Adrenal gland (tissue), 12 donors: ENCODE results near the gene PIK3R2. TPM values are rescaled to one million over a fixed set of nuclear protein-coding genes. Genes with fewer than 3 reads are reported as not detected.

Source experiments
- DNase-seq, 7 donors: peaks; one replicate each; pipeline ENCODE4 v3.0.0-alpha.2; 2019 to 2020
- H3K27ac ChIP-seq, 5 donors: fragments of 200-600 bp; sonication (generic) in 4 of 5; 1 replicate in 3 of 5; 2 replicates in 2 of 5; pipeline versions ENCODE4 v1.5.1 to v1.8.0; 2016 to 2020; ENCODE audit warnings: mild to moderate bottlenecking in 1 of 5
- H3K27me3 ChIP-seq: fragments of 200-600 bp; 2 replicates; pipeline ENCODE4 v1.8.0; 2021
- H3K36me3 ChIP-seq, 2 donors: fragments of 200-600 bp; replicated peaks in 1 of 2; 1 replicate in 1 of 2; 2 replicates in 1 of 2; pipeline versions ENCODE4 v1.5.1 to v1.8.0; 2018 to 2022
- H3K4me1 ChIP-seq, 2 donors: fragments of 200-600 bp; replicated peaks in 1 of 2; 1 replicate in 1 of 2; 2 replicates in 1 of 2; pipeline versions ENCODE4 v1.5.1 to v1.8.0; 2018 to 2021
- H3K4me3 ChIP-seq, 4 donors: fragments of 200-600 bp; sonication (generic) in 3 of 4; one replicate each; pipeline ENCODE4 v1.5.1; 2016 to 2018
- H3K9me3 ChIP-seq, 3 donors: fragments of 200-600 bp; sonication (generic) in 1 of 3; replicated peaks in 1 of 3; 1 replicate in 2 of 3; 2 replicates in 1 of 3; pipeline versions ENCODE4 v1.5.1 to v1.8.0; 2016 to 2021
- POLR2A ChIP-seq, 2 donors: fragments of 450-650 bp; IDR thresholded peaks; one replicate each; pipeline ENCODE4 v1.6.1; 2017; ENCODE audit warnings: antibody characterized with exemption in 2 of 2, mild to moderate bottlenecking in 2 of 2, moderate library complexity in 1 of 2
- WGBS, 4 donors: extraction: QIAGEN DNeasy Blood & Tissue Kit in 2 of 4; methylation state at CpG; one replicate each; pipeline versions ENCODE4 v1.1.5 to v1.1.7; 2013 to 2017; 5-methylcytosine and 5-hydroxymethylcytosine counted together
- intact Hi-C, 2 donors: fragments of 100-400 bp; cut with DNase I; formaldehyde crosslinking; loops; one replicate each; pipeline versions ENCODE4 v1.14.1 to v1.15.0; 2022 to 2023
- polyA plus RNA-seq, 3 donors: library from polyadenylated mRNA; stranded (reverse); fragments of 200-250 nt in 2 of 3; fragments of 350-450 nt in 1 of 3; fragmentation: Illumina TruSeq in 1 of 3; extraction: RNeasy Lipid Tissue Mini Kit (QIAGEN cat#74804) in 1 of 3; gene quantifications; one replicate each; pipeline ENCODE4 v1.2.3, GENCODE V29; 2013 to 2014
- total RNA-seq, 9 donors: library from RNA; depleted of rRNA in 4 of 9; stranded (reverse); fragments of >200 nt in 4 of 9; fragments of 120-200 nt in 1 of 9; fragmentation: NEBNext Ultra II Directional in 1 of 9; extraction: Animal tissue kit (Norgen Biotek cat#: 25700) in 1 of 9; gene quantifications; one replicate each; pipeline versions ENCODE4 v1.1.0 to v1.2.4, GENCODE V29; 2013 to 2023
- TF ChIP-seq, protein P1 (sequence below), 6 experiments: fragments of 450-650 bp in 4 of 6; fragments of 200-600 bp in 2 of 6; sonication (generic) in 1 of 6; IDR thresholded peaks; 1 replicate in 5 of 6; 2 replicates in 1 of 6; pipeline versions ENCODE4 v1.5.1 to v1.8.0; 2016 to 2021; ENCODE audit warnings: antibody characterized with exemption in 6 of 6, mild to moderate bottlenecking in 2 of 6, moderate library complexity in 1 of 6
- donor health status: healthy with polysubstance abuse.
- donor health status: Bipolar disorder and iron deficiency.
- donor health status: DM: yes; HTN: yes; CAD: no.
- donor health status: DM: no; HTN: no; CAD: no.
- donor health status: DM: no; HTN: no; CAD: no.
- donor health status: DM: yes; HTN: yes; CAD: no.

The PIK3R2 gene
- total and polyA plus RNA-seq, 12 donors, result 6.7 to 124 (median 58.5) TPM

DNA sequence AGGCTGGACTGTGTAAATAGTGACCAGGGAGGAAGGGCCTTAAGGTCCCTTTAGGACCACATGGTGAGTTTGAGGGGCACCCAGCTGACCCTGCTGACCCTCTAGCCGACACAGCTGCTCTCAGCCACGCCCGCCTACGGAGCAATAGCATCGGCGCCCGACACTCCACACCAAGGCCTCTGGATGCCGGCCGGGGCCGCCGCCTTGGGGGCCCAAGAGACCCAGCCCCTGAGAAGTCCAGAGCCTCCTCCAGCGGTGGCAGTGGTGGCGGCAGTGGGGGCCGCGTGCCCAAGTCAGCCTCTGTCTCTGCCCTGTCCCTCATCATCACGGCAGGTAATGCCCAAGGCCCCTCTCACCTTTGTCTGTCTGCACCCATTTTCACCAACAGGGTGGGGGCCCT, 8.6 kb upstream of the PIK3R2 start:
- 83 to 93% (median 92%) methylated on average over 13 to 16 of the region's 16 CpGs for WGBS, 4 donors
- Histone ChIP-seq H3K27ac (no peak overlapping the region), H3K27me3 (no peaks in the 10 kb centered on the region), H3K36me3 (peaks cover 0 to 57% of the 10 kb centered on the region in 2 donors), H3K4me1 (no peaks in the 10 kb centered on the region), H3K9me3 (no peaks in the 10 kb centered on the region), H3K4me3 (no peak overlapping the region)
- DNase-seq, result no peak
- intact Hi-C loops, result no loop called here
- TF ChIP-seq, protein P1, sequence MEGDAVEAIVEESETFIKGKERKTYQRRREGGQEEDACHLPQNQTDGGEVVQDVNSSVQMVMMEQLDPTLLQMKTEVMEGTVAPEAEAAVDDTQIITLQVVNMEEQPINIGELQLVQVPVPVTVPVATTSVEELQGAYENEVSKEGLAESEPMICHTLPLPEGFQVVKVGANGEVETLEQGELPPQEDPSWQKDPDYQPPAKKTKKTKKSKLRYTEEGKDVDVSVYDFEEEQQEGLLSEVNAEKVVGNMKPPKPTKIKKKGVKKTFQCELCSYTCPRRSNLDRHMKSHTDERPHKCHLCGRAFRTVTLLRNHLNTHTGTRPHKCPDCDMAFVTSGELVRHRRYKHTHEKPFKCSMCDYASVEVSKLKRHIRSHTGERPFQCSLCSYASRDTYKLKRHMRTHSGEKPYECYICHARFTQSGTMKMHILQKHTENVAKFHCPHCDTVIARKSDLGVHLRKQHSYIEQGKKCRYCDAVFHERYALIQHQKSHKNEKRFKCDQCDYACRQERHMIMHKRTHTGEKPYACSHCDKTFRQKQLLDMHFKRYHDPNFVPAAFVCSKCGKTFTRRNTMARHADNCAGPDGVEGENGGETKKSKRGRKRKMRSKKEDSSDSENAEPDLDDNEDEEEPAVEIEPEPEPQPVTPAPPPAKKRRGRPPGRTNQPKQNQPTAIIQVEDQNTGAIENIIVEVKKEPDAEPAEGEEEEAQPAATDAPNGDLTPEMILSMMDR (IDR thresholded peaks at IDR 0.05), result no peak
- TF ChIP-seq POLR2A (IDR thresholded peaks at IDR 0.05), result no peak

DNA sequence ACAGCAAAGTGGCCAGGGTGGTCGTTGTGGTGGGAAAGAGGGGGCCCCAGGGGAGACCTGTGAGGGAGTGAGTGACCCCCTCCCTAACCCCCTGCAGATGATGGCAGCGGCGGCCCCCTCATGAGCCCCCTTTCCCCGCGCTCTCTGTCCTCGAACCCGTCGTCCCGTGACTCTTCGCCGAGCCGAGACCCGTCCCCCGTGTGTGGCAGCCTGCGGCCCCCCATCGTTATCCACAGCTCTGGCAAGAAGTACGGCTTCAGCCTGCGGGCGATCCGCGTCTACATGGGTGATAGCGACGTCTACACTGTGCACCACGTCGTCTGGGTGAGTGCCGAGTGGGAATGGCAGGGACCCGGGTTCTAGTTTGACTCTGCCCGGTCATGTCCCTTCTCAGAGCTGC, 8.1 kb upstream of the PIK3R2 start:
- no peaks in the 10 kb centered on the region for H3K4me1 ChIP-seq
- H3K27ac ChIP-seq, result no peak overlapping the region
- TF ChIP-seq, protein P1 (IDR thresholded peaks at IDR 0.05), result no peak
- no peak for TF ChIP-seq POLR2A (IDR thresholded peaks at IDR 0.05)
- no peak overlapping the region for H3K4me3 ChIP-seq
- peaks cover 0 to 57% of the 10 kb centered on the region in 2 donors for H3K36me3 ChIP-seq
- 95 to 97% (median 95%) methylated on average over 28 of the region's 28 CpGs for WGBS, 4 donors
- intact Hi-C loops, result no loop called here
- no peaks in the 10 kb centered on the region for H3K27me3 ChIP-seq
- no peaks in the 10 kb centered on the region for H3K9me3 ChIP-seq
- no peak for DNase-seq

DNA sequence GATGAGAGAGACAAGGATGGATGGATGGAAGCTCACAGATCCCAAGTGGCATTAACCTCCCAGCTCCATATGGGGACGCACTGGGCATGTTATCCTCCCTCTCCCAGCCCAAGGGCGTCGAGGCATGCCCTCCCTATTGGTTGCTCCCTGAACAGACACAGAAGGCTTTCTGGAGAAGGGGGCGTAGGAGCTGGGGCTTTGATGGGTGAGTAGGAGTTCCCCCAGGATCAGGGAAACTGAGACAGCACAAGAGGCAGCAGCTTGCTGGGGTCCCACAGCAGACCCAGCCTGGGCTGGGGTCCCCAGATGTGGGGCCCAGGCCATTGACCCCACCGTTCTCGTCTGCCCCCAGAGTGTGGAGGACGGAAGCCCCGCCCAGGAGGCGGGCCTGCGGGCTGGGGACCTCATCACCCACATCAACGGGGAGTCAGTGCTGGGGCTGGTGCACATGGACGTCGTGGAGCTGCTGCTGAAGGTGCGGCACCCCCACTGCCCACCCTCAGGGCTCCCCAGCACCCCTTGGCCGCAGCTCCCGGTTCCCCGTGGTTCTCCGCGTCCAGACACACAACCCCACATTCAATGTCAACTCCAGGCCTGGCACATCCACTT, 7.5 kb upstream of the PIK3R2 start:
- 95 to 97% (median 96%) methylated on average over 5 to 19 of the region's 19 CpGs for WGBS, 4 donors
- H3K9me3 ChIP-seq, result no peaks in the 10 kb centered on the region
- H3K27ac ChIP-seq, result no peak overlapping the region
- no peaks in the 10 kb centered on the region for H3K4me1 ChIP-seq
- intact Hi-C loops, result no loop called here
- H3K4me3 ChIP-seq, result no peak overlapping the region
- no peak for DNase-seq
- H3K36me3 ChIP-seq, result peaks cover 0 to 53% of the 10 kb centered on the region in 2 donors
- TF ChIP-seq POLR2A (IDR thresholded peaks at IDR 0.05), result no peak
- TF ChIP-seq, protein P1 (IDR thresholded peaks at IDR 0.05), result no peak
- no peaks in the 10 kb centered on the region for H3K27me3 ChIP-seq

DNA sequence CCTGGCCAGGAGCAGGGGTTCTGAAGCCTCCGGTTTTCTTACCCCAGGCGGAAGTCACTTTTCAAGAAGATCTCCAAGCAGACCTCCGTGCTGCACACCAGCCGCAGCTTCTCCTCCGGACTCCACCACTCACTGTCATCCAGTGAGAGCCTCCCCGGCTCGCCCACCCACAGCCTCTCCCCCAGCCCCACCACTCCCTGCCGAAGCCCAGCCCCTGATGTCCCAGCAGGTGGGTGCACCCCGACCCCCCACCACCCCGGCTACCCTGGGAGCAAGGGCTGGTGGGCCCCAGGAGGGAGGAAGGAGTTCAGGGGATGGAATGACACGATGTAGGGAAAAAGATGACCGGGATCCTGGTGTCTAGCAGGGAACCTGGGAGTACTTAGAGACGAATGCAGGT, 5.6 kb upstream of the PIK3R2 start:
- 92 to 96% (median 92%) methylated on average over 13 of the region's 13 CpGs for WGBS, 4 donors
- peaks cover 0 to 43% of the 10 kb centered on the region in 2 donors for H3K36me3 ChIP-seq
- no peaks in the 10 kb centered on the region for H3K27me3 ChIP-seq
- H3K27ac ChIP-seq, result no peak overlapping the region
- TF ChIP-seq, protein P1 (IDR thresholded peaks at IDR 0.05), result no peak
- TF ChIP-seq POLR2A (IDR thresholded peaks at IDR 0.05), result no peak
- no peak for DNase-seq
- no peak overlapping the region for H3K4me3 ChIP-seq
- no peaks in the 10 kb centered on the region for H3K9me3 ChIP-seq
- intact Hi-C loops, result no loop called here
- H3K4me1 ChIP-seq, result peaks cover 6 to 9% of the 10 kb centered on the region in 2 donors
